ENCODE data around the gene IGHMBP2.

DNA sequence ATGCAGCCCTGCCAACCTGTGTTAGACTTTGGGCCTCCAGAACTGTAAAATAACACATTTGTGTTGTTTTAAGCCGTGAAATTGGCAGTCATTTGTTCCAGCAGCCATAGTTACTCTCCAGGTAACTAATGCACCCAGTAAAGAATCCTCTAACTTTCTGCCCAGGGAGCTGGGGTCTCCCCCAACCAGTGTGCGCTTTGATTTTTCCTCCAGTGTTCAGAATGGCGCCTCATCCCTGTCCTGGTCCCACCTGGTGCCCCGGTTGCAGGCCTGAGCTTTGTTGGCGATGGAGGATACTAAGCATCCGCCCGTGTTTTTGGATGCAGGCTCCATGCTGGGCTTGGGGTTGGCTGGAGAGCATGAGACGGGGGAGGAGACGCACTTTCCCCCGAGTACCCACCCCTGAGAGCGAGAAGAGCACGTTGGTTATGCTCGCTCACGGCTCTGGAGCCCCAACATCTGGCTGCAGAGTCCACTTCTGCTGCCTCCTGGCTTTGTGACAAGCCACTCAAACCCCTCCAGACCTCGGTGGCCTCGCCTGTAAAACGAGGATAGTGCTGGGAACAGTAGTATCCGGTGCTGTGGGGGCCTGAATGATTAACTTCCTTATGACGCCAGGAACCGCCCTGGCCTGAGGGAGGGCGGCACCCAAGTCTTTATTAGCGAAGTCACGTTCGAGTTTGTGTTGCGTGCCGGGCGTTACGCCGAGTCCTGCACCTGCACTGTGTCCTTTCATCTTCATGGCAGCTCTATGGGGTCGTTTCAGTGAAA, 51.3 kb downstream of the IGHMBP2 start:
- TF ChIP-seq CTCF (IDR thresholded peaks at IDR 0.05 in 2 of 3, conservative IDR thresholded peaks at IDR 0.05 in 1 of 3; ENCODE audit: borderline replicate concordance in 1 of 3, insufficient read depth in 1 of 3, low read depth in 2 of 3, low read length in 2 of 3) (no peak), POLR2A (IDR thresholded peaks at IDR 0.05; ENCODE audit: borderline replicate concordance, extremely low read depth, insufficient read depth, insufficient read length) (no peak), ZNF274 (IDR thresholded peaks at IDR 0.05; ENCODE audit: low read depth, low read length) (no peak)
- TF ChIP-seq, protein P1, sequence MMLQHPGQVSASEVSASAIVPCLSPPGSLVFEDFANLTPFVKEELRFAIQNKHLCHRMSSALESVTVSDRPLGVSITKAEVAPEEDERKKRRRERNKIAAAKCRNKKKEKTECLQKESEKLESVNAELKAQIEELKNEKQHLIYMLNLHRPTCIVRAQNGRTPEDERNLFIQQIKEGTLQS (IDR thresholded peaks at IDR 0.05): no peak

All from HCT116 (cell line).